CD4-positive, alpha-beta T cell (primary cell): ENCODE results near the gene VIPAS39. TPM values are rescaled to one million over a fixed set of nuclear protein-coding genes. Genes with fewer than 3 reads are reported as not detected.

ENCODE experiments used
- ATAC-seq: fragments of 200-7000 bp; cut with Tn5 transposase; one replicate; pipeline ENCODE4 v1.10.0; 2022; ENCODE audit warnings: mild to moderate bottlenecking; ENCODE audit not compliant: poor library complexity
- CTCF ChIA-PET: fragments of 350-600 bp; sonication (Branson Sonifier 250); formaldehyde crosslinking; loops from one replicate; lab custom pipeline; 2021; ENCODE audit warnings: antibody characterized with exemption, inconsistent platforms; lab: Charles Lee
- POLR2A ChIA-PET: fragments of 350-600 bp; sonication (Branson Sonifier 250); formaldehyde crosslinking; loops from one replicate; lab custom pipeline; 2021; ENCODE audit warnings: antibody characterized with exemption, inconsistent platforms; lab: Charles Lee
- DNase-seq, 14 experiments: peaks; one replicate each; pipeline ENCODE4 v3.0.0-alpha.2; 2013 to 2020; ENCODE audit warnings: mixed read lengths in 2 of 14
- H3K27ac ChIP-seq, 2 donors: one replicate each; pipeline versions ENCODE4 v1.5.1 to v1.7.0; 2013; ENCODE audit warnings: low read length in 2 of 2, low read depth in 1 of 2, mild to moderate bottlenecking in 1 of 2
- H3K27me3 ChIP-seq, 2 experiments: 1 replicate in 1 of 2; 2 replicates in 1 of 2; pipeline versions ENCODE4 v1.6.1 to v1.7.0; 2013; ENCODE audit warnings: low read length in 2 of 2, control low read depth in 1 of 2, mild to moderate bottlenecking in 1 of 2, moderate library complexity in 1 of 2; ENCODE audit not compliant: insufficient read depth in 2 of 2, control insufficient read depth in 1 of 2
- H3K36me3 ChIP-seq: one replicate; pipeline ENCODE4 v1.6.1; 2013; ENCODE audit warnings: low read length, control low read depth; ENCODE audit not compliant: insufficient read depth
- H3K4me1 ChIP-seq: one replicate; pipeline ENCODE4 v1.6.1; 2013; ENCODE audit warnings: low read length, control low read depth; ENCODE audit not compliant: insufficient read depth
- H3K4me3 ChIP-seq: one replicate; pipeline ENCODE4 v1.5.1; 2013; ENCODE audit warnings: mild to moderate bottlenecking, low read length, moderate library complexity
- H3K9me3 ChIP-seq, 2 experiments: 1 replicate in 1 of 2; 2 replicates in 1 of 2; pipeline versions ENCODE4 v1.6.1 to v1.7.0; 2013; ENCODE audit warnings: low read length in 2 of 2, mild to moderate bottlenecking in 2 of 2, control low read depth in 1 of 2, moderate library complexity in 1 of 2; ENCODE audit not compliant: control insufficient read depth in 1 of 2, insufficient read depth in 1 of 2
- H3K27ac Mint-ChIP-seq: one replicate; pipeline ENCODE4 v1.8.0; 2020; ENCODE audit warnings: mixed read lengths
- H3K27me3 Mint-ChIP-seq: one replicate; pipeline ENCODE4 v1.8.0; 2021; ENCODE audit warnings: mixed read lengths
- H3K36me3 Mint-ChIP-seq: one replicate; pipeline ENCODE4 v1.8.0; 2021; ENCODE audit warnings: low read depth, mixed read lengths
- H3K4me1 Mint-ChIP-seq: one replicate; pipeline ENCODE4 v1.8.0; 2021; ENCODE audit warnings: low read depth, mixed read lengths
- H3K4me3 Mint-ChIP-seq: one replicate; pipeline ENCODE4 v1.8.0; 2020; ENCODE audit warnings: mild to moderate bottlenecking, mixed read lengths
- H3K9me3 Mint-ChIP-seq: one replicate; pipeline ENCODE4 v1.8.0; 2020; ENCODE audit warnings: mixed read lengths
- CTCF ChIP-seq: fragments of 200-600 bp; IDR thresholded peaks from one replicate; pipeline ENCODE4 v1.8.0; 2022; ENCODE audit warnings: antibody characterized with exemption, mild to moderate bottlenecking
- intact Hi-C, 2 experiments: fragments of 100-400 bp; cut with DNase I in 1 of 2; cut with micrococcal nuclease in 1 of 2; formaldehyde crosslinking; loops; one replicate each; pipeline versions ENCODE4 v1.15.1 to v1.9.0; 2023 to 2025; cut with DNase I, micrococcal nuclease
- total RNA-seq, 174 experiments: library from RNA in 2 of 174; stranded (reverse) in 2 of 174; gene quantifications; one replicate each; pipeline ENCODE4 v1.2.3 and lab custom pipeline; 2021 to 2026

VIPAS39 gene
- total RNA-seq, 2 experiments from 2014 or later: 7.6 to 8.7 TPM

GRCh38 chr14:77478029-77478428, 20.6 kb upstream of the VIPAS39 start:
- intact Hi-C loops: no loop called here
- Histone ChIP-seq H3K27me3 (no peaks in the 10 kb centered on the region), H3K36me3 (no peaks in the 10 kb centered on the region), H3K27ac (no peak overlapping the region), H3K4me3 (no peak overlapping the region), H3K9me3 (no peaks in the 10 kb centered on the region), H3K4me1 (no peaks in the 10 kb centered on the region)
- no peaks in the 10 kb centered on the region for H3K36me3 Mint-ChIP-seq
- POLR2A ChIA-PET: no interaction called here
- no peak for DNase-seq
- TF ChIP-seq CTCF: no peak
- no peaks in the 10 kb centered on the region for H3K27me3 Mint-ChIP-seq
- H3K4me1 Mint-ChIP-seq: no peaks in the 10 kb centered on the region
- CTCF ChIA-PET: no interaction called here
- no peaks in the 10 kb centered on the region for H3K9me3 Mint-ChIP-seq
- H3K4me3 Mint-ChIP-seq: no peak overlapping the region
- no peak overlapping the region for H3K27ac Mint-ChIP-seq
- ATAC-seq: no peak

- Histone ChIP-seq H3K36me3 (no peaks in the 10 kb centered on the region), H3K27ac (no peak overlapping the region), H3K9me3 (no peaks in the 10 kb centered on the region), H3K4me3 (no peak overlapping the region), H3K27me3 (no peaks in the 10 kb centered on the region), H3K4me1 (no peaks in the 10 kb centered on the region)
- no peak for DNase-seq
- ChIA-PET CTCF (no interaction called here), POLR2A (no interaction called here)
- no peaks in the 10 kb centered on the region for H3K9me3 Mint-ChIP-seq
- H3K4me1 Mint-ChIP-seq: no peaks in the 10 kb centered on the region
- no peak for ATAC-seq
- H3K36me3 Mint-ChIP-seq: no peaks in the 10 kb centered on the region
- no peak overlapping the region for H3K27ac Mint-ChIP-seq
- H3K27me3 Mint-ChIP-seq: no peaks in the 10 kb centered on the region
- H3K4me3 Mint-ChIP-seq: no peak overlapping the region
- no peak for TF ChIP-seq CTCF
- intact Hi-C loops: no loop called here
These were observed 18.2 kb upstream of the VIPAS39 start for GRCh38 chr14:77475432-77476115.

- no peak overlapping the region for H3K27ac Mint-ChIP-seq
- no peaks in the 10 kb centered on the region for H3K27me3 Mint-ChIP-seq
- no peak for TF ChIP-seq CTCF
These were observed 17.2 kb upstream of the VIPAS39 start for GRCh38 chr14:77474479-77475177.

More at GRCh38 chr14:77474479-77475177, 17.2 kb upstream of the VIPAS39 start:
- no peak overlapping the region for H3K4me3 ChIP-seq
- DNase-seq: no peak
- no peaks in the 10 kb centered on the region for H3K4me1 Mint-ChIP-seq
- H3K4me3 Mint-ChIP-seq: no peak overlapping the region
- CTCF ChIA-PET: no interaction called here
- ATAC-seq: no peak
- POLR2A ChIA-PET: no interaction called here
- intact Hi-C loops: no loop called here
- H3K36me3 ChIP-seq: peaks cover 1% of the 10 kb centered on the region
- H3K27ac ChIP-seq: no peak overlapping the region
- no peaks in the 10 kb centered on the region for H3K27me3 ChIP-seq
- H3K36me3 Mint-ChIP-seq: peaks cover 2% of the 10 kb centered on the region
- no peaks in the 10 kb centered on the region for H3K9me3 ChIP-seq
- no peaks in the 10 kb centered on the region for H3K9me3 Mint-ChIP-seq
- no peaks in the 10 kb centered on the region for H3K4me1 ChIP-seq
